ENCODE data around the gene CEBPZOS. TPM values are rescaled to one million over a fixed set of nuclear protein-coding genes. Genes with fewer than 3 reads are reported as not detected.

Gene CEBPZOS
- total and polyA plus RNA-seq, 4 donors = 9.1 to 22.9 (median 13.5) TPM

DNA sequence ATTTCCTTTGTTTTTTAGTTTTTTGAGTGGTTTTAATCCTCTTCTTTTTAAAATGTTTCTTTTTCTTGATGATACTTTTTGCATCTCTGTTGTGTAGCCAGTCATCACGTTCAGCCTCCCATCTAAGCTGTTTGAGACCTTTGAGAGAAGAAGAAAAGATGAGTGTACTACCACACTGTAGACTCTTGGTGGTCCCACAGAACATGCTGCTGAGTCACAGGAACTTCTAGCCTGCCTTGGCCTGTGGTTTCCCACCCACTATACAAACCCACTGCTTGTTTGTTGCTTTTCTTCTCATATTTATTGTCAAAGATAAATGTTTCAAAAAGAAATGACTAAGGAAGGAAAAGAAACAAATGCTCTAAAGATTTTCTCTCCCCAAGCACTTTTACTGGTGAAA, 5.5 kb downstream of the CEBPZOS start:
- Histone ChIP-seq H3K9ac (ENCODE audit: low read depth in 1 of 2, low read length in 2 of 2) (no peak overlapping the region), H3K4me1 (ENCODE audit: control insufficient read depth in 4 of 4, insufficient read depth in 4 of 4, low read length in 3 of 4) (peaks cover 0 to 8% (median 4%) of the 10 kb centered on the region in 4 donors), H3K27ac (ENCODE audit: low read depth in 1 of 2, low read length in 2 of 2) (no peak overlapping the region), H3K27me3 (ENCODE audit: control insufficient read depth in 4 of 4, insufficient read depth in 4 of 4, low read length in 3 of 4) (no peaks in the 10 kb centered on the region), H3K36me3 (ENCODE audit: control insufficient read depth in 4 of 4, insufficient read depth in 3 of 4, low read depth in 1 of 4, low read length in 3 of 4) (peaks cover 3 to 42% (median 34%) of the 10 kb centered on the region in 4 donors), H3K9me3 (ENCODE audit: control insufficient read depth in 4 of 4, low read length in 3 of 4) (peaks cover 2 to 7% (median 6%) of the 10 kb centered on the region in 4 donors), H3K4me3 (ENCODE audit: low read depth in 1 of 3, low read length in 3 of 3) (no peak overlapping the region)
- no peak for DNase-seq (ENCODE audit: low spot score)
- TF ChIP-seq YY1 (IDR thresholded peaks at IDR 0.05) (no peak), RAD21 (IDR thresholded peaks at IDR 0.05) (no peak), FOXA2 (IDR thresholded peaks at IDR 0.05) (no peak), JUND (IDR thresholded peaks at IDR 0.05) (no peak), CTCF (IDR thresholded peaks at IDR 0.05; ENCODE audit: low read depth, low read length, missing input control) (no peak), TAF1 (conservative IDR thresholded peaks at IDR 0.05) (no peak), HNF4A (conservative IDR thresholded peaks at IDR 0.05) (no peak), ATF3 (IDR thresholded peaks at IDR 0.05) (no peak), EGR1 (IDR thresholded peaks at IDR 0.05; ENCODE audit: low read depth in 2 of 2) (no peak), GABPA (IDR thresholded peaks at IDR 0.05 in 1 of 2, conservative IDR thresholded peaks at IDR 0.05 in 1 of 2) (no peak), FOXA1 (IDR thresholded peaks at IDR 0.05) (no peak), HNF4G (IDR thresholded peaks at IDR 0.05) (no peak), ZBTB33 (IDR thresholded peaks at IDR 0.05) (no peak), RXRA (IDR thresholded peaks at IDR 0.05) (no peak), NR2F2 (IDR thresholded peaks at IDR 0.05) (no peak)
- TF ChIP-seq, protein P1, sequence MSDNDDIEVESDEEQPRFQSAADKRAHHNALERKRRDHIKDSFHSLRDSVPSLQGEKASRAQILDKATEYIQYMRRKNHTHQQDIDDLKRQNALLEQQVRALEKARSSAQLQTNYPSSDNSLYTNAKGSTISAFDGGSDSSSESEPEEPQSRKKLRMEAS (IDR thresholded peaks at IDR 0.05) = no peak
- TF ChIP-seq, protein P2, sequence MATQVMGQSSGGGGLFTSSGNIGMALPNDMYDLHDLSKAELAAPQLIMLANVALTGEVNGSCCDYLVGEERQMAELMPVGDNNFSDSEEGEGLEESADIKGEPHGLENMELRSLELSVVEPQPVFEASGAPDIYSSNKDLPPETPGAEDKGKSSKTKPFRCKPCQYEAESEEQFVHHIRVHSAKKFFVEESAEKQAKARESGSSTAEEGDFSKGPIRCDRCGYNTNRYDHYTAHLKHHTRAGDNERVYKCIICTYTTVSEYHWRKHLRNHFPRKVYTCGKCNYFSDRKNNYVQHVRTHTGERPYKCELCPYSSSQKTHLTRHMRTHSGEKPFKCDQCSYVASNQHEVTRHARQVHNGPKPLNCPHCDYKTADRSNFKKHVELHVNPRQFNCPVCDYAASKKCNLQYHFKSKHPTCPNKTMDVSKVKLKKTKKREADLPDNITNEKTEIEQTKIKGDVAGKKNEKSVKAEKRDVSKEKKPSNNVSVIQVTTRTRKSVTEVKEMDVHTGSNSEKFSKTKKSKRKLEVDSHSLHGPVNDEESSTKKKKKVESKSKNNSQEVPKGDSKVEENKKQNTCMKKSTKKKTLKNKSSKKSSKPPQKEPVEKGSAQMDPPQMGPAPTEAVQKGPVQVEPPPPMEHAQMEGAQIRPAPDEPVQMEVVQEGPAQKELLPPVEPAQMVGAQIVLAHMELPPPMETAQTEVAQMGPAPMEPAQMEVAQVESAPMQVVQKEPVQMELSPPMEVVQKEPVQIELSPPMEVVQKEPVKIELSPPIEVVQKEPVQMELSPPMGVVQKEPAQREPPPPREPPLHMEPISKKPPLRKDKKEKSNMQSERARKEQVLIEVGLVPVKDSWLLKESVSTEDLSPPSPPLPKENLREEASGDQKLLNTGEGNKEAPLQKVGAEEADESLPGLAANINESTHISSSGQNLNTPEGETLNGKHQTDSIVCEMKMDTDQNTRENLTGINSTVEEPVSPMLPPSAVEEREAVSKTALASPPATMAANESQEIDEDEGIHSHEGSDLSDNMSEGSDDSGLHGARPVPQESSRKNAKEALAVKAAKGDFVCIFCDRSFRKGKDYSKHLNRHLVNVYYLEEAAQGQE (IDR thresholded peaks at IDR 0.05) = no peak
- WGBS = 90% methylated on average over 1 of the region's 1 CpG

Data from liver (tissue), 9 donors.